Spinal cord (tissue), 10 donors: ENCODE measurements around the gene TUT4. TPM values are rescaled to one million over a fixed set of nuclear protein-coding genes. Genes with fewer than 3 reads are reported as not detected.

Source experiments
- DNase-seq, 6 donors: peaks; one replicate each; pipeline versions ENCODE4 v3.0.0 to v3.0.0-alpha.2; 2013 to 2015; ENCODE audit warnings: low spot score in 6 of 6, low read depth in 4 of 6
- H3K27ac ChIP-seq: one replicate; pipeline ENCODE4 v1.5.1; 2013; ENCODE audit warnings: low read depth, low read length, control low read depth
- H3K27me3 ChIP-seq: one replicate; pipeline ENCODE4 v1.6.1; 2013; ENCODE audit warnings: low read length; ENCODE audit not compliant: control insufficient read depth, insufficient read depth
- H3K36me3 ChIP-seq: one replicate; pipeline ENCODE4 v1.6.1; 2013; ENCODE audit warnings: low read length; ENCODE audit not compliant: control insufficient read depth, insufficient read depth
- H3K4me1 ChIP-seq: one replicate; pipeline ENCODE4 v1.6.1; 2013; ENCODE audit warnings: low read length; ENCODE audit not compliant: control insufficient read depth, insufficient read depth
- H3K4me3 ChIP-seq: one replicate; pipeline ENCODE4 v1.5.1; 2013; ENCODE audit warnings: low read depth, low read length, control low read depth
- H3K9me3 ChIP-seq: one replicate; pipeline ENCODE4 v1.6.1; 2013; ENCODE audit warnings: low read length; ENCODE audit not compliant: control insufficient read depth, insufficient read depth
- WGBS: methylation state at CpG from one replicate; pipeline ENCODE4 v1.1.5; 2013; ENCODE audit warnings: missing lambda C conversion rate; ENCODE audit not compliant: insufficient coverage; 5-methylcytosine and 5-hydroxymethylcytosine counted together
- polyA plus RNA-seq, 2 donors: library from polyadenylated mRNA; unstranded; fragments of 120-200 nt; gene quantifications; one replicate each; pipeline ENCODE4 v1.2.1, GENCODE V29; 2013; ENCODE audit not compliant: insufficient read length in 2 of 2
- total RNA-seq, 2 donors: library from RNA; depleted of rRNA in 1 of 2; stranded (reverse); fragments of 120-200 nt in 1 of 2; fragments of >200 nt in 1 of 2; gene quantifications; one replicate each; pipeline versions ENCODE4 v1.2.3 to v1.2.4, GENCODE V29; 2013 to 2014
- donor health status: healthy.

TUT4 gene
- total and polyA plus RNA-seq, 4 donors = 59.8 to 99.8 (median 84.5) TPM

- DNase-seq = no peak
- Histone ChIP-seq H3K4me1 (no peaks in the 10 kb centered on the region), H3K27ac (no peak overlapping the region), H3K36me3 (no peaks in the 10 kb centered on the region), H3K9me3 (no peaks in the 10 kb centered on the region), H3K4me3 (no peak overlapping the region), H3K27me3 (no peaks in the 10 kb centered on the region)
- 29% methylated on average over 1 of the region's 3 CpGs for WGBS
Measured at GRCh38 chr1:52595061-52595460, 42.2 kb upstream of the TUT4 start.

- no peaks in the 10 kb centered on the region for H3K9me3 ChIP-seq
- H3K27me3 ChIP-seq = no peaks in the 10 kb centered on the region
- WGBS = 100% methylated on average over 1 of the region's 1 CpG
- H3K4me3 ChIP-seq = no peak overlapping the region
- H3K4me1 ChIP-seq = no peaks in the 10 kb centered on the region
- no peaks in the 10 kb centered on the region for H3K36me3 ChIP-seq
- H3K27ac ChIP-seq = no peak overlapping the region
- no peak for DNase-seq
Measured at GRCh38 chr1:52593495-52593894, 40.6 kb upstream of the TUT4 start.

GRCh38 chr1:52592637-52593323, 39.9 kb upstream of the TUT4 start:
- Histone ChIP-seq H3K36me3 (no peaks in the 10 kb centered on the region), H3K9me3 (no peaks in the 10 kb centered on the region), H3K4me3 (no peak overlapping the region), H3K27ac (no peak overlapping the region), H3K4me1 (no peaks in the 10 kb centered on the region), H3K27me3 (no peaks in the 10 kb centered on the region)
- DNase-seq = peak in 1 of 6 donors; percentile 7
- 86% methylated on average over 1 of the region's 5 CpGs for WGBS

- Histone ChIP-seq H3K27me3 (no peaks in the 10 kb centered on the region), H3K4me3 (no peak overlapping the region), H3K27ac (no peak overlapping the region), H3K4me1 (no peaks in the 10 kb centered on the region), H3K9me3 (no peaks in the 10 kb centered on the region), H3K36me3 (no peaks in the 10 kb centered on the region)
- 4% methylated on average over 3 of the region's 6 CpGs for WGBS
- DNase-seq = peak in 1 of 6 donors; percentile 73
Measured at GRCh38 chr1:52590266-52590665, 37.4 kb upstream of the TUT4 start.

- Histone ChIP-seq H3K4me3 (no peak overlapping the region), H3K27ac (no peak overlapping the region), H3K27me3 (no peaks in the 10 kb centered on the region), H3K36me3 (no peaks in the 10 kb centered on the region), H3K9me3 (no peaks in the 10 kb centered on the region), H3K4me1 (no peaks in the 10 kb centered on the region)
- DNase-seq = no peak
- 67% methylated on average over 1 of the region's 1 CpG for WGBS
Measured at GRCh38 chr1:52588535-52588934, 35.6 kb upstream of the TUT4 start.

GRCh38 chr1:52588027-52588426, 35.1 kb upstream of the TUT4 start:
- H3K4me1 ChIP-seq = no peaks in the 10 kb centered on the region
- no peak overlapping the region for H3K4me3 ChIP-seq

GRCh38 chr1:52585474-52585873, 32.6 kb upstream of the TUT4 start:
- no peak overlapping the region for H3K4me3 ChIP-seq
- H3K9me3 ChIP-seq = no peaks in the 10 kb centered on the region
- H3K4me1 ChIP-seq = no peaks in the 10 kb centered on the region
- H3K27ac ChIP-seq = no peak overlapping the region
- no peak for DNase-seq
- no peaks in the 10 kb centered on the region for H3K27me3 ChIP-seq
- WGBS = 100% methylated on average over 1 of the region's 1 CpG
- no peaks in the 10 kb centered on the region for H3K36me3 ChIP-seq

More at GRCh38 chr1:52588027-52588426, 35.1 kb upstream of the TUT4 start:
- H3K27ac ChIP-seq = no peak overlapping the region
- no peaks in the 10 kb centered on the region for H3K9me3 ChIP-seq
- no peaks in the 10 kb centered on the region for H3K27me3 ChIP-seq
- DNase-seq = no peak
- H3K36me3 ChIP-seq = no peaks in the 10 kb centered on the region

GRCh38 chr1:52582116-52582696, 29.3 kb upstream of the TUT4 start:
- 100% methylated on average over 4 of the region's 10 CpGs for WGBS
- Histone ChIP-seq H3K27ac (no peak overlapping the region), H3K27me3 (no peaks in the 10 kb centered on the region), H3K4me1 (no peaks in the 10 kb centered on the region), H3K36me3 (no peaks in the 10 kb centered on the region), H3K9me3 (no peaks in the 10 kb centered on the region), H3K4me3 (no peak overlapping the region)
- DNase-seq = no peak

GRCh38 chr1:52580283-52580682, 27.4 kb upstream of the TUT4 start:
- Histone ChIP-seq H3K9me3 (no peaks in the 10 kb centered on the region), H3K4me3 (no peak overlapping the region), H3K36me3 (no peaks in the 10 kb centered on the region), H3K27ac (no peak overlapping the region), H3K4me1 (no peaks in the 10 kb centered on the region), H3K27me3 (no peaks in the 10 kb centered on the region)
- no peak for DNase-seq
- WGBS = 100% methylated on average over 1 of the region's 3 CpGs

GRCh38 chr1:52579415-52579814, 26.5 kb upstream of the TUT4 start:
- no peaks in the 10 kb centered on the region for H3K4me1 ChIP-seq
- 63% methylated on average over 1 of the region's 2 CpGs for WGBS
- H3K4me3 ChIP-seq = no peak overlapping the region
- H3K27ac ChIP-seq = no peak overlapping the region
- H3K27me3 ChIP-seq = no peaks in the 10 kb centered on the region
- H3K9me3 ChIP-seq = no peaks in the 10 kb centered on the region
- no peak for DNase-seq
- no peaks in the 10 kb centered on the region for H3K36me3 ChIP-seq
